Gastrocnemius medialis (tissue), 4 donors: ENCODE data around the gene KDM4C. TPM values are rescaled to one million over a fixed set of nuclear protein-coding genes. Genes with fewer than 3 reads are reported as not detected.

Source experiments
- ATAC-seq, 2 donors: fragments of 150-250 bp; one replicate each; pipeline ENCODE4 v1.9.1; 2016
- DNase-seq, 2 donors: peaks; one replicate each; pipeline ENCODE4 v3.0.0-alpha.2; 2019
- H3K27ac ChIP-seq, 4 donors: fragments of 200-600 bp; sonication (generic); 1 replicate in 1 of 4; 2 replicates in 3 of 4; pipeline ENCODE4 v1.5.1; 2016 to 2018; ENCODE audit warnings: mild to moderate bottlenecking in 2 of 4, moderate library complexity in 1 of 4
- H3K27me3 ChIP-seq, 3 donors: fragments of 200-600 bp; sonication (generic) in 2 of 3; 1 replicate in 1 of 3; 2 replicates in 2 of 3; pipeline versions ENCODE4 v1.5.1 to v1.6.0; 2016 to 2019; ENCODE audit warnings: mild to moderate bottlenecking in 1 of 3, moderate library complexity in 1 of 3
- H3K36me3 ChIP-seq, 2 donors: fragments of 200-600 bp; sonication (generic) in 1 of 2; one replicate each; pipeline ENCODE4 v1.5.1; 2017 to 2018
- H3K4me1 ChIP-seq, 2 donors: fragments of 200-600 bp; sonication (generic) in 1 of 2; one replicate each; pipeline ENCODE4 v1.5.1; 2016 to 2017; ENCODE audit warnings: mild to moderate bottlenecking in 2 of 2
- H3K4me3 ChIP-seq, 4 donors: fragments of 200-600 bp; sonication (generic) in 3 of 4; 1 replicate in 1 of 4; 2 replicates in 3 of 4; pipeline ENCODE4 v1.5.1; 2016 to 2019; ENCODE audit warnings: mild to moderate bottlenecking in 2 of 4
- H3K9me3 ChIP-seq, 3 donors: fragments of 200-600 bp; sonication (generic) in 2 of 3; 1 replicate in 1 of 3; 2 replicates in 2 of 3; pipeline ENCODE4 v1.5.1; 2016 to 2019
- CTCF ChIP-seq, 5 experiments: fragments of 450-650 bp in 3 of 5; fragments of 200-600 bp in 2 of 5; sonication (generic) in 2 of 5; IDR thresholded peaks in 4 of 5; conservative IDR thresholded peaks in 1 of 5; 1 replicate in 4 of 5; 2 replicates in 1 of 5; pipeline ENCODE4 v1.5.1; 2016 to 2019; ENCODE audit warnings: antibody characterized with exemption in 5 of 5, mild to moderate bottlenecking in 3 of 5, moderate library complexity in 3 of 5
- POLR2A ChIP-seq, 2 donors: fragments of 450-650 bp; IDR thresholded peaks; one replicate each; pipeline ENCODE4 v1.6.1; 2017; ENCODE audit warnings: antibody characterized with exemption in 2 of 2, mild to moderate bottlenecking in 2 of 2, moderate library complexity in 2 of 2
- in situ Hi-C, 4 donors: fragments of 200-750 bp; cut with MboI; loops; one replicate each; pipeline versions ENCODE4 v1.15.0 to v1.8.0; 2017; ENCODE audit warnings: low sequenced_read_pairs in 4 of 4
- intact Hi-C: fragments of 100-400 bp; cut with DNase I; formaldehyde crosslinking; loops from one replicate; pipeline ENCODE4 v1.15.1; 2023; ENCODE audit warnings: low total_unique reads
- total RNA-seq, 4 donors: library from RNA; depleted of rRNA; stranded (reverse); fragments of >200 nt; gene quantifications; one replicate each; pipeline versions ENCODE4 v1.1.0 to v1.2.3, GENCODE V29; 2016

KDM4C gene
- total RNA-seq, 4 donors from 2014 or later = 7.7 to 23.3 (median 10.0) TPM

GRCh38 chr9:6723881-6724420 is 33.8 kb upstream of the KDM4C start:
- H3K27me3 ChIP-seq = no peaks in the 10 kb centered on the region
- DNase-seq (no peak), ATAC-seq (no peak)
- no peaks in the 10 kb centered on the region for H3K36me3 ChIP-seq
- in situ Hi-C loops (no loop called here), intact Hi-C loops (no loop called here)
- TF ChIP-seq CTCF (IDR thresholded peaks at IDR 0.05 in 4 of 5, conservative IDR thresholded peaks at IDR 0.05 in 1 of 5) = no peak
- TF ChIP-seq POLR2A (IDR thresholded peaks at IDR 0.05) = no peak
- H3K9me3 ChIP-seq = no peaks in the 10 kb centered on the region
- H3K27ac ChIP-seq = no peak overlapping the region
- H3K4me1 ChIP-seq = no peaks in the 10 kb centered on the region
- H3K4me3 ChIP-seq = no peak overlapping the region

- in situ Hi-C loops (no loop called here), intact Hi-C loops (no loop called here)
- no peak for TF ChIP-seq CTCF (IDR thresholded peaks at IDR 0.05 in 4 of 5, conservative IDR thresholded peaks at IDR 0.05 in 1 of 5)
- TF ChIP-seq POLR2A (IDR thresholded peaks at IDR 0.05) = no peak
- Histone ChIP-seq H3K4me3 (no peak overlapping the region), H3K36me3 (no peaks in the 10 kb centered on the region), H3K9me3 (no peaks in the 10 kb centered on the region), H3K27ac (no peak overlapping the region), H3K4me1 (no peaks in the 10 kb centered on the region), H3K27me3 (no peaks in the 10 kb centered on the region)
- DNase-seq (no peak), ATAC-seq (no peak)
Observed at GRCh38 chr9:6733257-6733656, 24.5 kb upstream of the KDM4C start.

GRCh38 chr9:6733831-6734230 is 23.9 kb upstream of the KDM4C start:
- H3K27ac ChIP-seq = no peak overlapping the region
- intact Hi-C loops = no loop called here
- ATAC-seq (no peak), DNase-seq (no peak)
- H3K27me3 ChIP-seq = no peaks in the 10 kb centered on the region
- no peaks in the 10 kb centered on the region for H3K36me3 ChIP-seq
- no peak for TF ChIP-seq CTCF (IDR thresholded peaks at IDR 0.05 in 4 of 5, conservative IDR thresholded peaks at IDR 0.05 in 1 of 5)
- no peak for TF ChIP-seq POLR2A (IDR thresholded peaks at IDR 0.05)
- in situ Hi-C loops = no loop called here
- no peaks in the 10 kb centered on the region for H3K4me1 ChIP-seq
- no peak overlapping the region for H3K4me3 ChIP-seq
- H3K9me3 ChIP-seq = no peaks in the 10 kb centered on the region

GRCh38 chr9:6735422-6735821 is 22.4 kb upstream of the KDM4C start:
- in situ Hi-C loops (no loop called here), intact Hi-C loops (no loop called here)

More at GRCh38 chr9:6735422-6735821, 22.4 kb upstream of the KDM4C start:
- Histone ChIP-seq H3K27ac (no peak overlapping the region), H3K27me3 (no peaks in the 10 kb centered on the region), H3K4me1 (no peaks in the 10 kb centered on the region), H3K4me3 (no peak overlapping the region), H3K36me3 (no peaks in the 10 kb centered on the region), H3K9me3 (no peaks in the 10 kb centered on the region)
- DNase-seq (no peak), ATAC-seq (no peak)
- TF ChIP-seq POLR2A (IDR thresholded peaks at IDR 0.05) = no peak
- no peak for TF ChIP-seq CTCF (IDR thresholded peaks at IDR 0.05 in 4 of 5, conservative IDR thresholded peaks at IDR 0.05 in 1 of 5)
